Lower leg skin (tissue), 3 donors: ENCODE measurements around the gene GABRB2.

Experiments used
- CTCF ChIP-seq, 3 donors: fragments of 450-650 bp; IDR thresholded peaks; one replicate each; pipeline ENCODE4 v1.5.1; 2016; ENCODE audit warnings: antibody characterized with exemption in 3 of 3, mild to moderate bottlenecking in 3 of 3, moderate library complexity in 2 of 3
- POLR2A ChIP-seq, 2 donors: fragments of 450-650 bp; IDR thresholded peaks; one replicate each; pipeline ENCODE4 v1.6.1; 2016 to 2017; ENCODE audit warnings: antibody characterized with exemption in 2 of 2, mild to moderate bottlenecking in 1 of 2, moderate library complexity in 1 of 2

GRCh38 chr5:161387121-161387520 lies 159.4 kb downstream of the GABRB2 start:
- TF ChIP-seq CTCF (IDR thresholded peaks at IDR 0.05) (no peak), POLR2A (IDR thresholded peaks at IDR 0.05) (no peak)
